Middle frontal gyrus (tissue), 1 donor: ENCODE results near the gene SLC26A6.

Experiments used
- DNase-seq: peaks from one replicate; pipeline ENCODE4 v3.0.0-alpha.2; 2015; ENCODE audit warnings: low spot score; ENCODE audit errors: extremely low spot score

SLC26A6 gene

GRCh38 chr3:48635222-48636021 lies at the start of gene SLC26A6:
TSS of gene SLC26A6 (minus strand) at chr3:48635461. CDS start at chr3:48635393, 68 bp downstream.
- DNase-seq: peak; percentile 92

GRCh38 chr3:48684480-48685143 lies 49.4 kb upstream of the SLC26A6 start:
- DNase-seq: no peak

- no peak for DNase-seq
Measured at GRCh38 chr3:48684054-48684349, 48.7 kb upstream of the SLC26A6 start.

GRCh38 chr3:48682786-48683185 lies 47.5 kb upstream of the SLC26A6 start:
- no peak for DNase-seq

- DNase-seq: no peak
Measured at GRCh38 chr3:48681974-48682610, 46.8 kb upstream of the SLC26A6 start.

- no peak for DNase-seq
Measured at GRCh38 chr3:48681541-48681880, 46.2 kb upstream of the SLC26A6 start.

- DNase-seq: no peak
Measured at GRCh38 chr3:48680811-48681540, 45.7 kb upstream of the SLC26A6 start.

- no peak for DNase-seq
Measured at GRCh38 chr3:48679411-48680391, 44.4 kb upstream of the SLC26A6 start.

- DNase-seq: no peak
Measured at GRCh38 chr3:48678566-48679380, 43.5 kb upstream of the SLC26A6 start.

GRCh38 chr3:48678056-48678455 lies 42.8 kb upstream of the SLC26A6 start:
- DNase-seq: no peak

- no peak for DNase-seq
Measured at GRCh38 chr3:48674505-48674904, 39.2 kb upstream of the SLC26A6 start.

GRCh38 chr3:48672522-48672921 lies 37.3 kb upstream of the SLC26A6 start:
- no peak for DNase-seq

GRCh38 chr3:48664929-48665328 lies 29.7 kb upstream of the SLC26A6 start:
- DNase-seq: no peak

GRCh38 chr3:48664313-48664644 lies 29.0 kb upstream of the SLC26A6 start:
- DNase-seq: no peak

GRCh38 chr3:48663489-48664312 lies 28.4 kb upstream of the SLC26A6 start:
- peak; percentile 91 for DNase-seq

GRCh38 chr3:48662753-48663488 lies 27.7 kb upstream of the SLC26A6 start, which contains the start of gene CELSR3:
TSS of gene CELSR3 (minus strand) at chr3:48662886. CDS start at chr3:48662634, 252 bp downstream.
- peak; percentile 79 for DNase-seq

- DNase-seq: no peak
Measured at GRCh38 chr3:48662145-48662752, 27.0 kb upstream of the SLC26A6 start.
